Fibroblast of lung (primary cell): ENCODE measurements around the gene ATF4. TPM values are rescaled to one million over a fixed set of nuclear protein-coding genes. Genes with fewer than 3 reads are reported as not detected.

Source experiments
- DNase-seq, 2 donors: peaks; one replicate each; pipeline versions ENCODE4 v3.0.0 to v3.0.0-alpha.2; 2010; ENCODE audit warnings: low read depth in 2 of 2
- H2AFZ ChIP-seq: 2 replicates; pipeline ENCODE4 v1.5.1; 2012; ENCODE audit warnings: low read length, control low read depth, inconsistent platforms
- H3K27ac ChIP-seq: 2 replicates; pipeline ENCODE4 v1.5.1; 2011; ENCODE audit warnings: low read length, control low read depth; ENCODE audit not compliant: insufficient read depth
- H3K27me3 ChIP-seq: 2 replicates; pipeline ENCODE4 v1.5.1; 2011; ENCODE audit warnings: mild to moderate bottlenecking, low read length; ENCODE audit not compliant: control insufficient read depth, insufficient read depth
- H3K36me3 ChIP-seq: 2 replicates; pipeline ENCODE4 v1.5.1; 2011; ENCODE audit warnings: low read length; ENCODE audit not compliant: control insufficient read depth, insufficient read depth
- H3K4me1 ChIP-seq: 2 replicates; pipeline ENCODE4 v1.5.1; 2011; ENCODE audit warnings: low read length; ENCODE audit not compliant: control insufficient read depth, insufficient read depth; ENCODE audit errors: extremely low read depth
- H3K4me2 ChIP-seq: 2 replicates; pipeline ENCODE4 v1.5.1; 2011; ENCODE audit warnings: low read length, control low read depth; ENCODE audit not compliant: insufficient read depth; ENCODE audit errors: extremely low read depth
- H3K4me3 ChIP-seq, 4 experiments: fragments of 200-600 bp in 1 of 4; sonication (generic) in 1 of 4; replicated peaks in 1 of 4; 2 replicates each; pipeline ENCODE4 v1.5.1; 2011 to 2016; ENCODE audit warnings: low read length in 4 of 4, low read depth in 3 of 4, mild to moderate bottlenecking in 3 of 4, control low read depth in 2 of 4, inconsistent platforms in 1 of 4, mixed read lengths in 1 of 4; ENCODE audit not compliant: insufficient read depth in 1 of 4; ENCODE audit errors: control extremely low read depth in 1 of 4
- H3K79me2 ChIP-seq: 2 replicates; pipeline ENCODE4 v1.5.1; 2012; ENCODE audit warnings: mild to moderate bottlenecking, low read length, inconsistent platforms; ENCODE audit not compliant: control insufficient read depth, insufficient read depth
- H3K9ac ChIP-seq: 2 replicates; pipeline ENCODE4 v1.5.1; 2011; ENCODE audit warnings: mild to moderate bottlenecking, low read length, control low read depth; ENCODE audit not compliant: insufficient read depth
- H3K9me3 ChIP-seq: 2 replicates; pipeline ENCODE4 v1.5.1; 2012; ENCODE audit warnings: low read depth, low read length; ENCODE audit not compliant: control insufficient read depth, insufficient read depth
- H4K20me1 ChIP-seq: 2 replicates; pipeline ENCODE4 v1.5.1; 2011; ENCODE audit warnings: low read length; ENCODE audit not compliant: control insufficient read depth, insufficient read depth; ENCODE audit errors: extremely low read depth
- EZH2 ChIP-seq: IDR thresholded peaks from 2 replicates; pipeline ENCODE4 v1.5.1; 2012; ENCODE audit warnings: low read length, control low read depth, mild to moderate bottlenecking; ENCODE audit errors: missing control alignments
- polyA plus RNA-seq, 2 donors: library from polyadenylated mRNA; depleted of rRNA in 1 of 2; stranded (reverse) in 1 of 2; unstranded in 1 of 2; fragments of >200 nt; gene quantifications; 2 replicates each; pipeline ENCODE4 v1.2.1, GENCODE V29; 2011 to 2012; ENCODE audit warnings: missing spikeins in 1 of 2
- total RNA-seq: library from RNA; depleted of rRNA; stranded (reverse); fragments of >200 nt; gene quantifications from 2 replicates; pipeline ENCODE4 v1.2.1, GENCODE V29; 2014
- TF ChIP-seq, protein P1 (sequence below), 2 donors: IDR thresholded peaks in 1 of 2; conservative IDR thresholded peaks in 1 of 2; 1 replicate in 1 of 2; 2 replicates in 1 of 2; pipeline ENCODE4 v1.5.1; 2011 to 2012; ENCODE audit warnings: low read length in 2 of 2, control low read depth in 1 of 2, inconsistent platforms in 1 of 2, low read depth in 1 of 2, mild to moderate bottlenecking in 1 of 2

Gene ATF4
- total and polyA plus RNA-seq, 2 donors (not counting 1 experiment from before 2014, with no cell fraction given) = 546 to 555 TPM

DNA sequence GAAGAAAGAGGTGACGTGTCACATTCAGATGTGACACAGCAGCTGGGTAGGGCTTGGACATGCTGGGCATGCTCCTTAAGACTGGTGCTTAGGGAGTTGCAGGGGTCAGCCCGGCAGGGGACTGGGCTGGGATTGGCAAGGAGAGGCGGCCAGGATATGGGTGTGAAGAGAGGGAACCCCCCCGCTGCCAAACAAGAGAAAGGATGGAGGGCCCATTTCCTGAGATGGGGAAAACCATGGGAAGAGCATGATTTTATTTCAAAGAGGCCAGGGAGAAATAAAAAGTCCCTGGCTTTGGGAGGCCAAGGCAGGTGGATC lies 5.3 kb downstream of the ATF4 start:
- Histone ChIP-seq H3K4me3 (no peak overlapping the region), H3K79me2 (peaks cover 56% of the 10 kb centered on the region), H2AFZ (no peak overlapping the region), H3K4me2 (no peak overlapping the region), H3K9ac (no peak overlapping the region), H3K4me1 (peaks cover 12% of the 10 kb centered on the region), H3K9me3 (no peaks in the 10 kb centered on the region), H3K27me3 (no peaks in the 10 kb centered on the region), H3K27ac (no peak overlapping the region), H4K20me1 (peaks cover 3% of the 10 kb centered on the region), H3K36me3 (peaks cover 32% of the 10 kb centered on the region)
- TF ChIP-seq, protein P1, sequence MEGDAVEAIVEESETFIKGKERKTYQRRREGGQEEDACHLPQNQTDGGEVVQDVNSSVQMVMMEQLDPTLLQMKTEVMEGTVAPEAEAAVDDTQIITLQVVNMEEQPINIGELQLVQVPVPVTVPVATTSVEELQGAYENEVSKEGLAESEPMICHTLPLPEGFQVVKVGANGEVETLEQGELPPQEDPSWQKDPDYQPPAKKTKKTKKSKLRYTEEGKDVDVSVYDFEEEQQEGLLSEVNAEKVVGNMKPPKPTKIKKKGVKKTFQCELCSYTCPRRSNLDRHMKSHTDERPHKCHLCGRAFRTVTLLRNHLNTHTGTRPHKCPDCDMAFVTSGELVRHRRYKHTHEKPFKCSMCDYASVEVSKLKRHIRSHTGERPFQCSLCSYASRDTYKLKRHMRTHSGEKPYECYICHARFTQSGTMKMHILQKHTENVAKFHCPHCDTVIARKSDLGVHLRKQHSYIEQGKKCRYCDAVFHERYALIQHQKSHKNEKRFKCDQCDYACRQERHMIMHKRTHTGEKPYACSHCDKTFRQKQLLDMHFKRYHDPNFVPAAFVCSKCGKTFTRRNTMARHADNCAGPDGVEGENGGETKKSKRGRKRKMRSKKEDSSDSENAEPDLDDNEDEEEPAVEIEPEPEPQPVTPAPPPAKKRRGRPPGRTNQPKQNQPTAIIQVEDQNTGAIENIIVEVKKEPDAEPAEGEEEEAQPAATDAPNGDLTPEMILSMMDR (conservative IDR thresholded peaks at IDR 0.05 in 1 of 2, IDR thresholded peaks at IDR 0.05 in 1 of 2; ENCODE audit: low read depth in 1 of 2, low read length in 2 of 2) = no peak
- TF ChIP-seq EZH2 = no peak
- DNase-seq = no peak

DNA sequence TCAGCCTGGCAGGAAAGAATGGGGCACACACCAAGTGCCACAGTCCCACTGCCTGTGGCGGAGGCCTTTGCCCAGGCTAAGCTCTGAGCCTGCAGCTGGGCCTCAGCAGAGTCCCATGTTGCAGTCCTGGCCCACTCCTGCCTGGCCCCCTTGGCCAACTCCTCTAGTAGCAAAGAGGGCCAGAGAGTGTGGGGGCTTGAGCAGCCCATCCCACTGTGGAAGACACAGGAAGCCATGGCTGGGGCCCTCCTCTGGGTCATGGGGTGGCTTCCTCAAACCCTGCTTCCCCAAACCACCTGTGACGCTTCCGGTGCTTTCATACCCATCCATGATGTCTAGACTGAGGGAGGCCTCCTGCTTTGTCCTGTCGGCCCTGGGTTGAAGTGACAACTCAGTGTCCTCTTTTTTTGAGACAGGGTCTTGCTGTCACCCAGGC lies 6.4 kb downstream of the ATF4 start:
- TF ChIP-seq, protein P1 (conservative IDR thresholded peaks at IDR 0.05 in 1 of 2, IDR thresholded peaks at IDR 0.05 in 1 of 2; ENCODE audit: low read depth in 1 of 2, low read length in 2 of 2) = no peak
- TF ChIP-seq EZH2 = no peak
- Histone ChIP-seq H3K36me3 (peaks cover 29% of the 10 kb centered on the region), H3K4me2 (no peak overlapping the region), H3K79me2 (peaks cover 55% of the 10 kb centered on the region), H3K9ac (no peak overlapping the region), H3K4me3 (no peak overlapping the region), H2AFZ (no peak overlapping the region), H3K27ac (no peak overlapping the region), H3K4me1 (peaks cover 19% of the 10 kb centered on the region), H4K20me1 (no peaks in the 10 kb centered on the region), H3K9me3 (no peaks in the 10 kb centered on the region), H3K27me3 (no peaks in the 10 kb centered on the region)
- no peak for DNase-seq

DNA sequence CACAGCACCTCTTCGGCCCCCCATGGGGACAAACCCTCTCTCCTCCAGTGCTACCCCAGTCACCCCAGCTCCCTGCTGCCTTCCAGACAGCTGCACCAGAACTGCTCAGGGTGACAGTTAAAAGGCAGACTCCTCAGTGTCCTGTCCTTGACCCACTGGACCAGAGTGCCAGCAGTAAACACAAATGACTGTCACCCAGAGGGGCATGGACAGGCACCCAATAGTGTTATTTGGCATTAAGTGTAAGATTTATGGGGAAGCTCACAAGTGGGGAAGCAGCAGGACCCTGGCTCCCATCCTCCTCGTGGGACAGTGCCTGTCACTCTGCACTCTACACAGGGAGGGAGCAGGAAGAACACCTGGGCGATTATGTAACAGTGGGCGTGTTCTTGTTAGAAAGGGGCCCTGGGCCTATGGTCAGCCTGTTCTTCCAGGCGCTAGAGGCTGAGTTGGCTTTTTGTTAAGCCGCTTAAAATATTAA lies 7.2 kb downstream of the ATF4 start:
- Histone ChIP-seq H3K9me3 (no peaks in the 10 kb centered on the region), H4K20me1 (no peaks in the 10 kb centered on the region), H3K79me2 (peaks cover 53% of the 10 kb centered on the region), H3K27ac (no peak overlapping the region), H3K4me3 (no peak overlapping the region), H3K27me3 (no peaks in the 10 kb centered on the region), H3K4me1 (peaks cover 19% of the 10 kb centered on the region), H3K4me2 (no peak overlapping the region), H3K36me3 (peaks cover 29% of the 10 kb centered on the region), H2AFZ (no peak overlapping the region), H3K9ac (no peak overlapping the region)
- no peak for DNase-seq
- no peak for TF ChIP-seq EZH2
- TF ChIP-seq, protein P1 (conservative IDR thresholded peaks at IDR 0.05 in 1 of 2, IDR thresholded peaks at IDR 0.05 in 1 of 2; ENCODE audit: low read depth in 1 of 2, low read length in 2 of 2) = no peak
